HUDEP-2 (cell line): Measurements from ENCODE around the gene NUDT12.

Source experiments
- DNase-seq, 76 experiments: peaks; one replicate each; lab custom pipeline; 2025; ENCODE audit not compliant: unreplicated experiment in 76 of 76; lab: John Stamatoyannopoulos, UW

The NUDT12 gene

GRCh38 chr5:103562453-103563157 is at the start of gene NUDT12:
Gene NUDT12 (minus strand): TSS chr5:103562789. CDS start chr5:103560248, 2,541 bp downstream.
- DNase-seq = peak in 50 of 76 experiments; percentile 2 to 58 (median 26)

- no peak for DNase-seq
These were observed 44.8 kb upstream of the NUDT12 start for GRCh38 chr5:103607346-103607745.

- DNase-seq = peak in 1 of 76 experiments; percentile 16
These were observed 42.7 kb upstream of the NUDT12 start for GRCh38 chr5:103605277-103605676.

- no peak for DNase-seq
These were observed 39.8 kb upstream of the NUDT12 start for GRCh38 chr5:103602438-103602837.

- DNase-seq = no peak
These were observed 38.7 kb upstream of the NUDT12 start for GRCh38 chr5:103601314-103601713.

- no peak for DNase-seq
These were observed 37.5 kb upstream of the NUDT12 start for GRCh38 chr5:103600086-103600485.

- no peak for DNase-seq
These were observed 36.5 kb upstream of the NUDT12 start for GRCh38 chr5:103598997-103599566.

GRCh38 chr5:103590221-103590620 is 27.6 kb upstream of the NUDT12 start:
- no peak for DNase-seq

GRCh38 chr5:103589776-103590175 is 27.2 kb upstream of the NUDT12 start:
- no peak for DNase-seq

GRCh38 chr5:103589357-103589756 is 26.8 kb upstream of the NUDT12 start:
- no peak for DNase-seq

- peak in 1 of 76 experiments; percentile 15 for DNase-seq
These were observed 24.7 kb upstream of the NUDT12 start for GRCh38 chr5:103587185-103587748.

GRCh38 chr5:103582364-103582763 is 19.8 kb upstream of the NUDT12 start:
- peak in 13 of 76 experiments; percentile 0 to 38 (median 10) for DNase-seq

GRCh38 chr5:103573411-103573810 is 10.8 kb upstream of the NUDT12 start:
- DNase-seq = no peak

- DNase-seq = no peak
These were observed 9.9 kb upstream of the NUDT12 start for GRCh38 chr5:103572454-103572853.

- no peak for DNase-seq
These were observed 9.1 kb upstream of the NUDT12 start for GRCh38 chr5:103571730-103572129.

- DNase-seq = no peak
These were observed 6.9 kb upstream of the NUDT12 start for GRCh38 chr5:103569313-103570060.

GRCh38 chr5:103565719-103566118 is 3.1 kb upstream of the NUDT12 start:
- DNase-seq = no peak

- peak in 1 of 76 experiments; percentile 3 for DNase-seq
These were observed 720 bp downstream of the NUDT12 start for GRCh38 chr5:103561685-103562452.

- DNase-seq = no peak
These were observed 1.8 kb downstream of the NUDT12 start for GRCh38 chr5:103560826-103561225.

GRCh38 chr5:103546858-103547257 is 15.7 kb downstream of the NUDT12 start:
- DNase-seq = no peak

GRCh38 chr5:103542441-103542840 is 20.1 kb downstream of the NUDT12 start:
- no peak for DNase-seq
